ENCODE results near the gene PREX1. TPM values are rescaled to one million over a fixed set of nuclear protein-coding genes. Genes with fewer than 3 reads are reported as not detected.

PREX1 gene
- total and polyA plus RNA-seq, 2 donors (not counting 3 experiments of a cell fraction or from before 2014, with no cell fraction given) = 51.3 to 72.9 TPM

DNA sequence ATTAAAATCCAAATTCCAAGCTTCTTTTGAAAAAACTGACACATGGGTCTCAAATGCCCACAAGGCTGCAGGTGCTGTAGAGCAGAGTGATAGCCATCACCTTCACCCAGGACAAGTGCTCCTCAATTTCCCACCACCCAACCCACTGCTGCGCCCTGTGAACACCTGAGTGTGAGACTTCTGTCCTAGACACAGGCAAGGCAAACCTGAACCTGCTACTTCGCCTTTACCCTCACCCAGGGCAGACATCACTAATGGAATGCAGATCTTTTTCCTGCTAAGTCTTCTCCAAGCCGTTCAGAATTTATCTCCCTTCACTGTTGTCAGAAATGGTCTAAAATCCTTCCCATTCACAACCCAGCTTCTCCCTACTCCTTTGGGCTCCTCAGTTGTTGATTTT is 65.9 kb downstream of the PREX1 start:
- no peak overlapping the region for H2AFZ ChIP-seq (ENCODE audit: low read depth, low read length)
- FAIRE-seq (no peak), DNase-seq (ENCODE audit: low read depth, low spot score) (no peak)
- intact Hi-C loops (cut with micrococcal nuclease) = loop anchor here (2.0 to 10.0 kb wide), 2 partner anchors 39 to 143 kb away; no protein-coding TSS in a partner anchor
- no peak for TF ChIP-seq GATA2 (IDR thresholded peaks at IDR 0.05; ENCODE audit: insufficient read depth, insufficient read length, low read depth, low read length)
- TF ChIP-seq, protein P1, sequence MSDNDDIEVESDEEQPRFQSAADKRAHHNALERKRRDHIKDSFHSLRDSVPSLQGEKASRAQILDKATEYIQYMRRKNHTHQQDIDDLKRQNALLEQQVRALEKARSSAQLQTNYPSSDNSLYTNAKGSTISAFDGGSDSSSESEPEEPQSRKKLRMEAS (IDR thresholded peaks at IDR 0.05; ENCODE audit: insufficient read depth, insufficient read length) = no peak
- no peak for TF ChIP-seq EZH2 (IDR thresholded peaks at IDR 0.05; ENCODE audit: borderline replicate concordance, low read depth, low read length, severe bottlenecking)
- no peak for TF ChIP-seq MYC (IDR thresholded peaks at IDR 0.05; ENCODE audit: low read depth, low read length)
- no peak for TF ChIP-seq POLR2AphosphoS5 (IDR thresholded peaks at IDR 0.05; ENCODE audit: insufficient read depth, low read depth, low read length)
- no peaks in the 10 kb centered on the region for H4K20me1 ChIP-seq (replicated peaks; ENCODE audit: control insufficient read depth, extremely low read depth, insufficient read depth, low read length)
- dilution Hi-C loops (cut with MboI; ENCODE audit: extremely low pct_ligation_motif_present, low sequenced_read_pairs) = no loop called here
- ChIA-PET CTCF (no interaction called here), POLR2A (no interaction called here)
- H3K27ac ChIP-seq (ENCODE audit: insufficient read depth, low read depth, low read length) = no peak overlapping the region
- no peak overlapping the region for H3K9ac ChIP-seq (replicated peaks; ENCODE audit: extremely low read depth, insufficient read depth, low read length)
- no TSS peak for BruUV-seq (replicated peaks)
- H3K4me1 ChIP-seq (ENCODE audit: control insufficient read depth, extremely low read depth, insufficient read depth, low read length) = peaks cover 47% of the 10 kb centered on the region
- peaks cover 93% of the 10 kb centered on the region for H3K79me2 ChIP-seq (ENCODE audit: control insufficient read depth, insufficient read depth, low read length)
- H3K4me3 ChIP-seq (replicated peaks in 1 of 3; ENCODE audit: insufficient read depth in 1 of 3, low read depth in 1 of 3, low read length in 3 of 3) = no peak overlapping the region
- no peaks in the 10 kb centered on the region for H3K27me3 ChIP-seq (ENCODE audit: control insufficient read depth in 2 of 2, insufficient read depth in 2 of 2, low read length in 2 of 2)
- no peak overlapping the region for H3K4me2 ChIP-seq (ENCODE audit: insufficient read depth, low read length)
- no peaks in the 10 kb centered on the region for H3K9me3 ChIP-seq (replicated peaks; ENCODE audit: control insufficient read depth, insufficient read depth, low read length)
- H3K9me1 ChIP-seq (replicated peaks; ENCODE audit: control insufficient read depth, extremely low read depth, insufficient read depth, low read length) = no peaks in the 10 kb centered on the region
- H3K36me3 ChIP-seq (ENCODE audit: control insufficient read depth in 2 of 2, extremely low read depth in 1 of 2, insufficient read depth in 2 of 2, low read length in 2 of 2) = no peaks in the 10 kb centered on the region

DNA sequence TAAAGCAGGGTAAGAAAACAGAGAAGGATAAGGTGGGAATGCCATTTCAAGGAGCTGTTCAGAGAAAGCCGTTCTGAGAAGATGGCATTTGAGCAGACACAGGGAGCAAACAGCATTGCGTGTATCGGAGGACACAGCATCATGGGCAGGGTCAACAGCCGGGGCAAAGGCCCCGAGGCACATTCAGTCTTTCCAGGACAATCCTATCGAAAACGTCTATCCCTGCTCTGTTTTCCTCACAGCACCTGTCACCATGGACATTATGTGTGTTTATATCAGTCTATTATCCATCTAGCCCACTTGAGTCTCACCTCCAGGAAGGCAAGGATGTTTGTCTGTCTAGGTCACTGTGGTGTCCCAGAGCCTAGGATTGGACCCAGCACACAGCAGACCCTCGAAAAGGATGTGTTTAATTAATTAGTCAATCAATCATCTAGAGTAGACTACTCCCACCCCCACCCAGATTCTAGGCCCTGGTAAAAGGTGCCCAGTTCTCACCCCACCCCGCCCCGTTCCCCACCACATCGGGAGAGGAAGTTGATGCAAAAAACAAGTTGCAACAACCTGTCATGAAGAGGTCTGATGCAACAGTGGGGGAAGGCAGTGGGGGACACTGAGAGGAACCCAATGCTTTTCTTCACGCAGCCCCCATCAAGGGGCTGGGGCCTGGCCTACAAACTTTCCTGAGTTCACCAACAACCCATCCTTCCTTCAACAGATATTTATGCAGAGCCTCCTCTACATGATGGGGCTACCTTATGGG is 66.6 kb downstream of the PREX1 start:
- ChIA-PET CTCF (interaction anchor here (1.0 to 2.0 kb wide), 2 partner anchors 10 to 104 kb away, joined by 3 to 4 read pairs; no protein-coding TSS in a partner anchor), POLR2A (no interaction called here)
- Histone ChIP-seq H3K79me2 (ENCODE audit: control insufficient read depth, insufficient read depth, low read length) (peaks cover 90% of the 10 kb centered on the region), H3K27ac (ENCODE audit: insufficient read depth, low read depth, low read length) (peak overlapping the region; percentile 80), H3K9me1 (replicated peaks; ENCODE audit: control insufficient read depth, extremely low read depth, insufficient read depth, low read length) (no peaks in the 10 kb centered on the region), H3K4me2 (ENCODE audit: insufficient read depth, low read length) (peak overlapping the region; percentile 36), H3K9ac (replicated peaks; ENCODE audit: extremely low read depth, insufficient read depth, low read length) (no peak overlapping the region), H2AFZ (ENCODE audit: low read depth, low read length) (no peak overlapping the region), H4K20me1 (replicated peaks; ENCODE audit: control insufficient read depth, extremely low read depth, insufficient read depth, low read length) (no peaks in the 10 kb centered on the region), H3K4me1 (ENCODE audit: control insufficient read depth, extremely low read depth, insufficient read depth, low read length) (peaks cover 47% of the 10 kb centered on the region), H3K36me3 (ENCODE audit: control insufficient read depth in 2 of 2, extremely low read depth in 1 of 2, insufficient read depth in 2 of 2, low read length in 2 of 2) (no peaks in the 10 kb centered on the region), H3K4me3 (replicated peaks in 1 of 3; ENCODE audit: insufficient read depth in 1 of 3, low read depth in 1 of 3, low read length in 3 of 3) (no peak overlapping the region), H3K27me3 (ENCODE audit: control insufficient read depth in 2 of 2, insufficient read depth in 2 of 2, low read length in 2 of 2) (no peaks in the 10 kb centered on the region), H3K9me3 (replicated peaks; ENCODE audit: control insufficient read depth, insufficient read depth, low read length) (no peaks in the 10 kb centered on the region)
- BruUV-seq (replicated peaks) = no TSS peak
- TF ChIP-seq EZH2 (IDR thresholded peaks at IDR 0.05; ENCODE audit: borderline replicate concordance, low read depth, low read length, severe bottlenecking) (no peak), MYC (IDR thresholded peaks at IDR 0.05; ENCODE audit: low read depth, low read length) (no peak), POLR2AphosphoS5 (IDR thresholded peaks at IDR 0.05; ENCODE audit: insufficient read depth, low read depth, low read length) (no peak), GATA2 (IDR thresholded peaks at IDR 0.05; ENCODE audit: insufficient read depth, insufficient read length, low read depth, low read length) (no peak), FOS (IDR thresholded peaks at IDR 0.05; ENCODE audit: borderline replicate concordance, insufficient read depth, low read length) (no peak), POLR2A (IDR thresholded peaks at IDR 0.05; ENCODE audit: low read depth, low read length) (no peak)
- TF ChIP-seq, protein P2, sequence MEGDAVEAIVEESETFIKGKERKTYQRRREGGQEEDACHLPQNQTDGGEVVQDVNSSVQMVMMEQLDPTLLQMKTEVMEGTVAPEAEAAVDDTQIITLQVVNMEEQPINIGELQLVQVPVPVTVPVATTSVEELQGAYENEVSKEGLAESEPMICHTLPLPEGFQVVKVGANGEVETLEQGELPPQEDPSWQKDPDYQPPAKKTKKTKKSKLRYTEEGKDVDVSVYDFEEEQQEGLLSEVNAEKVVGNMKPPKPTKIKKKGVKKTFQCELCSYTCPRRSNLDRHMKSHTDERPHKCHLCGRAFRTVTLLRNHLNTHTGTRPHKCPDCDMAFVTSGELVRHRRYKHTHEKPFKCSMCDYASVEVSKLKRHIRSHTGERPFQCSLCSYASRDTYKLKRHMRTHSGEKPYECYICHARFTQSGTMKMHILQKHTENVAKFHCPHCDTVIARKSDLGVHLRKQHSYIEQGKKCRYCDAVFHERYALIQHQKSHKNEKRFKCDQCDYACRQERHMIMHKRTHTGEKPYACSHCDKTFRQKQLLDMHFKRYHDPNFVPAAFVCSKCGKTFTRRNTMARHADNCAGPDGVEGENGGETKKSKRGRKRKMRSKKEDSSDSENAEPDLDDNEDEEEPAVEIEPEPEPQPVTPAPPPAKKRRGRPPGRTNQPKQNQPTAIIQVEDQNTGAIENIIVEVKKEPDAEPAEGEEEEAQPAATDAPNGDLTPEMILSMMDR (IDR thresholded peaks at IDR 0.05; ENCODE audit: extremely low read depth in 1 of 2, insufficient read depth in 1 of 2, low read depth in 1 of 2, low read length in 2 of 2) = no peak
- TF ChIP-seq, protein P1 (IDR thresholded peaks at IDR 0.05; ENCODE audit: insufficient read depth, insufficient read length) = no peak
- DNase-seq (ENCODE audit: low read depth, low spot score) (no peak), FAIRE-seq (no peak)
- intact Hi-C loops (cut with micrococcal nuclease) (loop anchor here (2.0 to 10.0 kb wide), 2 partner anchors 38 to 144 kb away; no protein-coding TSS in a partner anchor), dilution Hi-C loops (cut with MboI; ENCODE audit: extremely low pct_ligation_motif_present, low sequenced_read_pairs) (no loop called here)
